ENCODE data around the gene HPSE2.
"Not testable (repeated sequence)": the region's sequence is repeated elsewhere in the genome, so short reads cannot be mapped to it uniquely, and the experiment has no call there.

Gene HPSE2

DNA sequence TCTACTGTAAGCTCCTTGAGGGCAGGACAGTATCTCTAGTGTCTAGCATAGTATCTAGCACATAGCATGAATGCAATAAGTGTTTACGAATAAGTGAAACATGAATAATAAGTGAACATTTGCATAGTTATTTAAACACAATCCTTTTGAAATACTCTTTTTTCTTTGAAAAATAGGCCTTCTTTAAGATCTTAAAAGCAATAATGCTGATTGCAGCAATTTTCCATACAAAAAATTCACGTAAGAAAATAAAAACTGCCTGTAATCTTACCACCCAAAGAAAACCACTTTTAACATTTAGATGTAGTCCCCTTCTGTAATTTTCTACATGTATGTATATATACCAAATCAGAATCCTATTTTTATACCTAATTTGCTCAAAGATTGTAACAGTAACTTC lies 626.4 kb downstream of the HPSE2 start:
- DNase-seq = no peak

DNA sequence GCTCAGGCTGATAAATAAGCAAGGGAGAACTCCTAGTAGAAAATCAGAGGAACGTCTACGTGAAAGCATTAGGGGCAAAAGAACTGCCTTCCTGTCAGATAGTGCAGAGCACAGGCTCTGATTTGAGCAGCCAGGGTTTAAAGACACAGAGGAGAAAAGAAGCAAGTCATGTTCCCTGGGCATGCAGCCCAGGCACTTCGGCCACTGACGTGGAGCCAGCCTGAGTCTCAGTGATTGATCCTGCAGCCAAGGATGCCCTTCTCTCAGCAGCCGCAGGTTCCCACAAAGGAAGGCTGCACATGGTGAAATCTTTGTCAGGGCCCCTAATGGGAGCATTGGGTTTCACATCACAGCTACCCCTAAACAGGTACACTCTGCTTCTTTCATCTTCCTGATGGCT lies 627.2 kb downstream of the HPSE2 start:
- no peak for DNase-seq

DNA sequence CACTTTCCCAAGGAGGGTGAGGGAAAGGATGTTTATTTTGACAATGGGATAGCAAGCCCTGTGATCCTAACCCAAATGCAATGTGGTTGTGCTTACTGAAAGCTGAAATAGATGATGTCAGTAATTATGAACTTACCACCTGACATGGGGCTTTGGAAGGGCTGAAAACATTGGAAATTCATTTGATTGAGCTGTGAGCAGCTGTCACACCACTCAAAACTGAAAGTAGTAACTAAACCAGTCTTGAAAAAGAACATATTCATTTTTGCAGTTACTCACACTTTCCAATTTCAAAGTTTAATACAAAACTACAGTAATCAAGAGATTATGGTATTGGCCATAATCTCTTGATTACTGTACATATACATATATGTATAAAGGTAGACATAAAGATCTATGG lies 633.4 kb downstream of the HPSE2 start:
- DNase-seq = no peak

DNA sequence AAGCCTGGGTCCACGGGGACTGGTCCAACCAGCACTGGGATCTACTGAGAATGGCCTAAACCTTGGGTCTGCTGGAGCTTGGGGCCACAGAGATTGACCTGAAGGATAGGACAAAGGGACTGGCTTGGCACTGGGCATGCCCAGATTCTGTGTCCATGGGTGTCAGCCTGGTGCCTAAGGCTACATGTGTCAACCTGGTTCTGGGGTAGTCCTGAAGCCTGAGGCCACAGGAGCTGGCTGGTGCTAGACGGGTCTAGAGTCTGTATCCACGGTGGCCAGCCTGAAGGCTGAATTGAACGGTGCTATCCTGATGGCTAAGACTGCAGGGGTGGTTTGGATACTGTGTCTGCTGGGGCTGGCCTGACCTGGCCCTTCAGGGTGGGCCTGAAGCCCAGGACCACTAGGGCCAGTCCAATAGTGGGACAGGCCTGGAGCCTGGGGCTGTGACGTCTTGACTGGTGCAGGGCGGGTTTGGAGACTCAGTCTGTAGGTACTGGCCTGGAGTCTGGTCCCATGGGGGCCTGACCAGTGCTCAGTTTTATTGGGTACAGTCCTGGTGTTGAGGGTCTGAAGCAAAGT lies 636.5 kb downstream of the HPSE2 start:
- DNase-seq = no peak

DNA sequence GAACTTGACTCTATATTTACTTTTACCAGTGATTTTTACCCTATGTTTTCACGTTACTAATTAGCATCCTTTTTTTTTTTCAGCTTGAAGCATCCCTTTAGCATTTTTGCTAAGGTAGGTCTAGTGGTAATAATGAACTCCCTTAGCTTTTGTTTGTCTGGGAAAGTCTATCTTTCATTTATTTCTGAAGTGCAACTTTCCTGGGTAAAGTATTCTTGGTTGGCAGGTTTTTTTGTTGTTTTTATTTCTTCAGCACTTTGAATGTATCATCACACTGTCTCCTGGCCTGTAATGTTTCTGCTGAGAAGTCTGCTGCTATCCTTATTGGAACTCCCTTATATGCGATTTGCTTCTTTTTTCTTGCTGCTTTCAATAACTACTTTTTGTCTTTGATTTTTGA lies 639.2 kb downstream of the HPSE2 start:
- DNase-seq = no peak

DNA sequence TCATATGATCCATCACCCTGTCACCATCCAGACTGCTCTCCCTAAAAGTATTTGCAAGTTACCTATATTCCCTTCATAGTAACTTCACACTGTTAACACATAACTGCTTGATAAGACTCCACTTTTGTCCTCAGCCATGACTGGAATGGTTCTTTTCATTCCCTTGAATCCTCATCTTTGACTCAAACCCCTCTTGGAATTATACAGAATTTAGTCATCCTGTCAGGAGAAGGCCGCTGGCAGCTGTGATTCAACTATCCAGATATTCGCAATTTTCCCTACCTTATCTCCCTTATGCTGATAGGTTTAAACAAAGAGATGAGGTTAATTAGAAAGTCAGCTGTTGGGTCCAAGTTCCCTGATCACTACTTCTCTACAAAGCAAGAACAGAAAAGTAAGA lies 646.0 kb downstream of the HPSE2 start:
- DNase-seq = no peak

DNA sequence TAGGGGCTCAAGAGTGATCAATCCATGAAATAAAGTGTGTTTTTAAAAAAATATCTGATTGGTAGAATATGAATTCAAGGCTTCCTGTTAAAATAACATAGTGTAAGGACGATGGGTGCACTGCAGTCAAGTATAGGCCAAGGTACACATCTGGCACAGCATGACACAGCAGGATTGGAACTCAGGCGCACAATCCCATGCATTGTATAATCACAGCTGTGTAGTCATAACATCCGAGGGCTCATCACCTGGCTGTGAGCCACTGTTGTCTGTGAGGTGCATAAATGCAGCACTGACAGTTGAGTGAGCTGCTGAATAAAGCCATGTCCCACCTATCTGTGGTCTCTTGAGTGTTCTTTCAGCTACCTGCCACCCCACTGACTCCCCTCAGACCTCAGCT lies 646.6 kb downstream of the HPSE2 start:
- DNase-seq = no peak

DNA sequence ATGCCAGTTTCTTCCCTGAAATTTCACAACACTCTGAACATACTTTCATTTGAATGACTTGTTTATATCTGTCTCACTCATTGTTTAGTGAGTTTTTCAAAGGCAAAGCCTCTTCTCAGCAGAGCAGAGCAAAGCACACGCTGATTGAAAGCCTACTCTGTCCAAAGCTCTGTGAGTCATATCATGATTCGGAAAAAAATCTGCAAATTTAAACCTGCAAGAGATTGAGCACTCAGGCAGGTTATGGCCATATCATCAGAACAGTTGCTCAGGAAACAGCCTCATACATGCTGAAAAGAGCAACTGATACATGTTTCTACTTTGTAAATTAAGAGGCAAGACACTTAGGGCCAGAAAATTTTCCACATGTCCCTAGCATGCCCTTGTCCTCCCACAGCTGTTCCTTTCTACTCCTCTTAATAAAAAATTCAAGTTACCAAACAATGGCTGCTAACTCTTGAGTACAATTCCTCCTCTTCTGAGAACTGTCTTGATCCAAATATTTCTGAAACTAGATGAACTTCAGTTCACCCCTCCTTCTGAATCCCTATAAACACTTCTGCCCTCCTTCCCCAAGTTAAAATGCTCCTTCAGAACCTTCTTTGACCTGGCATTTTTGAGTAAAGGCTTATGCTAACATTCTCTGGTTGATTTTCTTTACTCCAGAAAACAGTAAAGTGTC lies 648.4 kb downstream of the HPSE2 start:
- DNase-seq = no peak

DNA sequence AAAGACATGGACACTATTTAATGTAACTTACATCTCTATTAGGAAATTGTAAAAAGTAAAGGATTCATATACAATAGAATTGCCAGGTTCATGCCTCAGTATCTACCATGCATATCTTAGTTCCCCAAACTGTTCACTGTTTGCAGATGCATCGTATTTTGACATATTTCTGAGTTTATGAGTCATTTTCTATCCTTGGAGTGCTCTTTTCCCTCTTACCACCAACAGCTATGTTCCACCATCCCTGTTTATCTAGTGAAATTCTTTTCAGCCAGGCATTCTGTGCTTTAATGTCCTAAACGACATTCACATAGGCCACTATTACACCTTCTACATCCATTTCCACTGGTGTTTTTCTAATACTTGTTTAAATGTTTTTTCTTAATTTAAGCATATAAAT lies 649.6 kb downstream of the HPSE2 start:
- no peak for DNase-seq

DNA sequence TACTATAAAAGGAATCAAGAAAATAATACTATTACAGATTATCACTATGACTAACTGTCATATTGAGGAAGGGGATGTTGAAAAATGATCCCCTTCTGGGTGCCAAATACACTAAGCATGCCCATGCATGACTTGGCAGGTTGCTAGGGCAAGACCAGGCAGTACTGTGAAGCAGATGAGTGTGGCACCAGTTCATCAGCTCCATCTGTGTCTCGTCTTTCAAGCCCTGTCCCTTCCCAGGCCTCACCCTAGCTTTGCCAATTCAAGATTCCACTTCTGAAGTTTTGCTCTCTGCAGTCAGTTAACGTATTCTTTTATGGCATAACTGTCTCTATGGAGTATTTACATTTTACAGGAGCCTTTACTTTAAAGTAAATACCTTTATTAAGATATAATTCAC lies 653.3 kb downstream of the HPSE2 start:
- peak; percentile 51 for DNase-seq

DNA sequence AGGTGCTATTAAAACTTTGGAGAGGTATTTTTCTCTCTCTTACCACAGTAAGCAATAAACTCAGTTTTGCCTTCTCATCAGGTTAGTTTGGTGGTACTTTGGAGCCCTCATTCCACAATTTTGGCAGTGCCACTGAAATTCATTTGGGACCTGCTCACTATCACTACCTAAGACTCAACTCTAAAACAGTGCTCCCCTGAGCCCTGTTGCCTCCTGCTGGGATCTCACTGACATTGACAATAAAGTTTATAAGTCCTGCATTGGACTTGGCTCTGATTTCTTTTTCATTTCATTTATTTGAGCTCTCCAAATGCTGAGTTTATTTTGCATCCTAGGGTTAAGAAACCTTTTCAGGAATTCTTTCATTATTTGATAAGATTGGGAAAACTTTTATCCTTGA lies 658.1 kb downstream of the HPSE2 start:
- no peak for DNase-seq

DNA sequence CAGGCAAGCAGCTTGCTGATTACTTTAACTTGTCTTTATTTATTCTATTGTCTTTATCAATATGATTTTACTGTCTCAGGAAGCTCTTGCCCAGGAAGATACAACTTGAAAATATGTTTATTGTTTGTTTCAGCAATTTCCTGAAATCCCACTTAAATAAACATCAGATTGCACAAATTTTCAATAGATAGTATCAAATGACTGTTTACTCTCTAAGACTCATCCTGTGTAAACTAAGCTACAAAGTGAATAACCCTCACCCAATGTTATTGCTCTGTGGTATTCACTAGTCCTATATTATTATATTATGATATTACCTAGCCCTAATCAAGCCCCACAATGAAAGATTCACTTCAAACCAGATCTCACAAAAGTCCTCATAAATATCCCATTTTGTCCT lies 658.5 kb downstream of the HPSE2 start:
- no peak for DNase-seq

DNA sequence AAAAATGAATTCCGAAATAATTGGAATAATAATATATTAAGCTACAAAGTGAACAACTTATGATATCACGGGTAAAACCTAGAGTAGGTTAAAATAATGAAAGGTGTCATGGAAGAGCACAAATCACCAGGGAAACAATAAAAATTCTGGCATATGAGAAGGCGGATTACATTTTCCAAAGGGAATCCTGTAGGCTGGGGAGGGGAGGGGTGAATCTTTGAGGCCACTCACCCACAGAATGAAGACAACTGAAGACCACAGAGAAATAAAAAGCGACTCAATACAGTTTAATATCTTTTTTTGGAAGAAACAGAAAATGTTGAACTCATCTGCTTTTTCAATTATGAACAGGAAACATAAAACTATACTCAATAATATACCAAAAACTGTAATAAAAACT lies 659.6 kb downstream of the HPSE2 start:
- no peak for DNase-seq

DNA sequence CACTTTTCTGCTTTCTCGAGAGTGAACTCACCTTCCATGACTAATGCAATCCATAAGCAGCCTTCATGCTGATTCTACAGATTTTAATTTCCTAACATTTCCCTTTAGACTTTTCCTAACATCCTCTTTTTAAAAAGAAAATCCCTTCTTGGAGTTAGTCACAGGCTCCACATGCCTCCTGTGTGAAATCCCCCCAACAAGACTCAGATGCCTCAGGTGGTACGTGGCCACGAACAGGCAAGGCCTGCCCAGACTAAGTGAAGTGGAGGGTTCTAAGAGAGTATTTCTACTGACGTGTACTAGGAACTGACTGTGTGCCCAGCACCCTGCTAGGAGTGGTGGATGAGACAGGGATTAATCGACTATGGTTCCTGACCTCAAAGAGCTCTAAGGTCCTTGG lies 663.1 kb downstream of the HPSE2 start:
- no peak for DNase-seq

DNA sequence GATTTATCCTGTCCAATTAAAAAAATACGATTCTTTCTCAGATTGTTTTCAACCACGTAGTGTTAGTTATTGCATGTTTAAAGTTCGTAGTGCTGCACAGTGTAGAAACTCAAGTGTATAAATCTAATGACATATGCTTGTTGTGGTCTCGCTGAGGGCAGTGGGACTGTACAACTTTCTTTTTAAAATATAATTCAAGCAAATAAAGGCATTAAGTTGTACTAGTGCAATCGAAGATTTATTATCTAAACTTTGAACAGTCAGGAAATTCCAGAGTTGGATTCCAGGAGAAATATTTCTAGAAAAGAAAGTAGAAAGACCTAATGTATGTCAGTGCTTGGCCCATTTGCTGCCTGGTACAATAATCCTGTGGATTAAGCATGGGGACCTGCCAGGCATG lies 664.8 kb downstream of the HPSE2 start:
- no peak for DNase-seq

DNA sequence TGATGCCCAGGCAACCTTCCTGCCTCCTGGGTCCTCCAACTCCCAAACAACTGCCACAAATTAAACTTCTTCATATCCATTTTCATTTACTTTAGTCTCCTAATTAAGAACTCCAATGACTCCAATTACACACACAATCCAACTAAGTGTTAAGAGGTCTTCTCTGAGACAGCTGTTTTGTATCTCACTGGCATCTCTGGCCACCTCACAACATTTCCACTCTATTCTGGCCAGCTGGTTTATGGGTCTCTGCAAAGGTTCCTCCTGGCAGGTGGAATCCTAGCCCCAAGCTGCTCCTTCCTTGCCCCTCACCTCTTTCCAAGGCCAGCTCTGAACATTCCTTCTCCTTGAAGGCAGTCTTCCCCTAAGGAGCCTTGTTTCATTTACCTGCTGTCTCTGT lies 665.8 kb downstream of the HPSE2 start:
- DNase-seq = no peak

DNA sequence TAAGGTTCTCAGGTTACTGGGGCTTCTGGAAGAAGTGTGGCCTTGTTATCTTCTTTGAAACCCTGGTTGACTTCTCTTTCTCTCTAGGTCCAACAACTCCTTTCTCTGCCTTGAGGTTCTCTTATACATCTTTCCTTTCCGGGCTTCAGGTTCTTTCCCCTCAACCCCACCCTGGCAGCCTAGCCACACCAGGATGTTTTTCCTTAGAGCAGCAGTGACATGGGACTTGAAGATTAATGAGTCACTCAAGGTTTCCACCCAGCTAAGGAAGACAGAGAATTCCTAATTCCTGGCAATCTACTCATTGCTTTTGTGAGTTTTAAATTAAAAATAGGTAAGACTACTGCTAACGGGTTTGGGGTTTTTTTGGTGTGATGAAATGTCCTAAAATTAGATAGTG lies 667.1 kb downstream of the HPSE2 start:
- no peak for DNase-seq

DNA sequence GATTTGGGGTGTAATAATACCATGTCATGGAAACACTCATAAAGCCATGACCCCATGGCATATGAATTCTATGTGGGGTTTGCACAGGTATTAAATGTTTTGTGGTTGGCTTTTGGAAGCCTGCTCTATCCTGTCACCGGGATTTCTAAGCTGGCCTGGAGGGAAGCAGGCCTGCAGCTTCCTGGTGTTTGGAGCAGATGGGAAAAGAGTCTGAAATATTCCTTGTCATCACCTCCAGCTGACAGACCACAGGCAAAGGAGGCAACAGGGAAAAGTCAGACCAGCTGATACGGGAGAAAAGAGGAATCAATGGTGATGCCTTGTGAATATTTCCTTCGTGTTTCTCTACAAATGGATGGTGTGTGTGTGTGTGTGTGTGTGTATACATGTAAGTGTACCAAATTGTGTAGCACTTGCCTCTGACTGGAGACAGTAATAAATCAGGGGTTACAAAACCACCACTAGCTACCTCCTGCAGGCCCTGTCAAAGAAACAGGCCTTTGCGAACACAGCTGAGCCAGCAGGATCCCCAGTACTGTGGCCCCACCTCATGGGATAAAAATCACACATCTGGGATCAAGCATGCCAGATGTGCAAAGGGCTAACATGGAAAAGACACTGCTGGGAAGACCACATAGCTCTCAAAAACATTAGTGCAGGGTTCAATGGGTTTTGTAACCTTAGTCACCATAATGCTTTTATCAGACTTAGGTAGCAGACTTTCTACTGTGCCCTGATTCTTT lies 668.1 kb downstream of the HPSE2 start:
- no peak for DNase-seq

DNA sequence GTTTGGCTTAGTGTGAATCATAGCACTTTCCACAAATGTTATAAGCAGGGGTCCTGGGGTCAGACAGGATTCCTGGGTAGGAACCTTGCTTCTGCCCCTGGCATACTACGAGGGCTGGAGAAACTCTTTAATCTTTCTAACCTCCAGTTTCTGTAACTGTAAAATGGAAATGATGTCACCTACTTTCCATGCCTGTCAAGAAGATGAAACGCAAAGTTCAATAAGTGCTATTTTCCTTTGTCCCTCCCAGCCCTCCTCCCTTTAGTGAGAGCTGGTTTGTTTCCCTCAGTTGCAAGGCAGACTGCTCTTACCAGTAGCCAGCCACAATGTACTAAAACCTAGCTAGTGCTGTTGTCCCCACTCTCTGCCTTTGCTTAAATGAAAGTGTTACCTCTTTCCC lies 671.8 kb downstream of the HPSE2 start:
- no peak for DNase-seq

DNA sequence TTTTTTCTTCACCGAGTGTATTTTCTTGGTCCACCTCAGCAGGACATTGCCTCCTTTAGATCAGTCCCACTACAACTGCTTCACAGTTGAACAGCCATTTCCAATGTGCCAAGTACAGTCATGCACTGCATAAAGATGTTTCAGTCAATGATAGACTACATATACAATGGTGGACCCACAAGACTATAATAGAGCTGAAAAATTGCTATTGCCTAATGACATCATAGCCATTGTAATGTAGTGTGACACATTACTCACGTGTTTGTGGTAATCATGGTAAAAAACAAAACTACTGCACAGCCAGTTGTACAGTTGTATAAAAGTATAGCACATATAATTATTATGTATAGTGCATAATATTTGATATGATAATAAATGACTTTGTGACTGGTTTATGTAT lies 675.1 kb downstream of the HPSE2 start:
- DNase-seq = no peak

DNA sequence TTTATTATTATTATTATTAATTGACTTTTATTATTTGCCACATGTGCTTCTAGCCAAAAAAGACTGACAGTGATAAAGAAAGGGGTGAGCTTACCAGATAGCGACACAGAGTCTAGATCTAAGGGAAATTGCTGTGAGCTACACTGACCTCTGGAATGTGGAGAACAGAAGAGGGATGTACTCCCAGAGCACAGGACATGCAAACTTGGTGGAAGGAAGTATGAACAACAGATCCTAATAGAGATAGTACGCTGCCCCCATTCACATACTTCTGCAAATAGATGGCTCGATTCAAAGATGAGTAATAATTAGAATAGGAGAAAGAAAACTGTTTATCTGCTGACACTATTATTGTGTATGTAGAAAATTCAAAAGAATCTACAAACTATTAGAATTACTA lies 679.6 kb downstream of the HPSE2 start:
- DNase-seq = no peak

DNA sequence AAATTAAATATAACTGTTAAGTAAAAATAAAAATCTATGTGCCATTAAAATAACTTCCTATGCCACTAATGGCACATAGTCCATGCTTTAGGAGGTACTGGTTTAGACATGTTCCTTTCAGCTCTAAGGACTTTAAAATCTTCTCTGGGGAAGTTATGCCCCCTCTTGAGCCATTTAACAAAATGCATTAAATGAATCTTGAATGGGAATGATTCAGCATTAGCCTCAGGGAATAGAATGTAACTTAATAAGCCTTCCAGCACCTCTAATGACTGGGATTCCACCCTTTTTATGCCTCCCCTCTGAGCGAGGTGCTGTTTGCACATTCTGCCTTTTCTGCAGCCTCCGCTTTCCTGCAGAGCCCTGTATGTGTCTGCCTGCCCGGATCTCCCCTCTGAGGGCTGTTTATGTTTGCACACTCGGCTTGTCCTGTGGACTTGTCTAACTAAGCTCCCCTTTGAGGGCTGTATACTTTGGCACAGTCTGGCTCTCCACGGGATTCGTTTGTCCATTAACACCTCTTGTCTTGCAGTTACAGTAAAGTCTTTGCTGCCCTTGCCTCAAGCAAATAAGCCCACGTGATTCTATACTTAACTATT lies 680.5 kb downstream of the HPSE2 start:
- no peak for DNase-seq

DNA sequence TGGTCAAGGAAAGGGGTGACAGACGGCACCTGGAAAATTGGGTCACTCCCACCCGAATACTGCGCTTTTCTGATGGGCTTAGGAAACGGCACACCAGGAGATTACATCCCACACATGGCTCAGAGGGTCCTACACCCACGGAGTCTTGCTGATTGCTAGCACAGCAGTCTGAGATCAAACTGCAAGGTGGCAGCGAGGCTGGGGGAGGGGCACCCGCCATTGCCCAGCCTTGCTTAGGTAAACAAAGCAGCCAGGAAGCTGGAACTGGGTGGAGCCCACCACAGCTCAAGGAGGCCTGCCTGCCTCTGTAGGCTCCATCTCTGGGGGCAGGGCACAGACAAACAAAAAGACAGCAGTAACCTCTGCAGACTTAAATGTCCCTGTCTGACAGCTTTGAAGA lies 694.1 kb downstream of the HPSE2 start:
- DNase-seq = not testable (repeated sequence)

DNA sequence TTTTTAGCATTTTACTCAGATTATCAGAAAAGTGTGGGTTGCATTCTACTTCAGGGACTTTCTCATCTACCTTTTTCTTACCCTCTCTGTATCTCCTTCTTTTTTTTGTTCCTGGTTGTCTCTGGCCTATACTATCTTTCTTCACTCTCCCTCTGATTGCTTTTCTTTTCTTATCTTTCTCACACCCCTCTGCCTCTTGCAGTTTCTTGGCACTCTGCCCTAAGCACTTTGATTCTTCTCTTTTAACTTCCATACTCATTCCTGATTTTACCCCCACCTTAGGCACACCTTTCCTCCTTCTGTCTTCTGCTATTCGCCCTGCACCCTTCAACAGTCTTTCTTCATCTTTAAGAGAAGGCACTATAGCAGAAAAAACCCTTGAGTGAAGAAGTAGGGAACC lies 696.1 kb downstream of the HPSE2 start:
- no peak for DNase-seq
